ENCODE data around the gene CNTN2. TPM values are rescaled to one million over a fixed set of nuclear protein-coding genes. Genes with fewer than 3 reads are reported as not detected.

The CNTN2 gene
- total RNA-seq, 1 donor from 2014 or later, result 0.29 TPM

- H3K9me3 Mint-ChIP-seq, result no peaks in the 10 kb centered on the region
- H3K27me3 Mint-ChIP-seq (ENCODE audit: low read depth), result peaks cover 27% of the 10 kb centered on the region
- H3K4me1 Mint-ChIP-seq, result peaks cover 28% of the 10 kb centered on the region
- no peak overlapping the region for H3K4me3 Mint-ChIP-seq
- no peaks in the 10 kb centered on the region for H3K36me3 Mint-ChIP-seq
- TF ChIP-seq, protein P1, sequence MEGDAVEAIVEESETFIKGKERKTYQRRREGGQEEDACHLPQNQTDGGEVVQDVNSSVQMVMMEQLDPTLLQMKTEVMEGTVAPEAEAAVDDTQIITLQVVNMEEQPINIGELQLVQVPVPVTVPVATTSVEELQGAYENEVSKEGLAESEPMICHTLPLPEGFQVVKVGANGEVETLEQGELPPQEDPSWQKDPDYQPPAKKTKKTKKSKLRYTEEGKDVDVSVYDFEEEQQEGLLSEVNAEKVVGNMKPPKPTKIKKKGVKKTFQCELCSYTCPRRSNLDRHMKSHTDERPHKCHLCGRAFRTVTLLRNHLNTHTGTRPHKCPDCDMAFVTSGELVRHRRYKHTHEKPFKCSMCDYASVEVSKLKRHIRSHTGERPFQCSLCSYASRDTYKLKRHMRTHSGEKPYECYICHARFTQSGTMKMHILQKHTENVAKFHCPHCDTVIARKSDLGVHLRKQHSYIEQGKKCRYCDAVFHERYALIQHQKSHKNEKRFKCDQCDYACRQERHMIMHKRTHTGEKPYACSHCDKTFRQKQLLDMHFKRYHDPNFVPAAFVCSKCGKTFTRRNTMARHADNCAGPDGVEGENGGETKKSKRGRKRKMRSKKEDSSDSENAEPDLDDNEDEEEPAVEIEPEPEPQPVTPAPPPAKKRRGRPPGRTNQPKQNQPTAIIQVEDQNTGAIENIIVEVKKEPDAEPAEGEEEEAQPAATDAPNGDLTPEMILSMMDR (IDR thresholded peaks at IDR 0.05; ENCODE audit: unreplicated experiment), result no peak
- H3K27ac Mint-ChIP-seq, result no peak overlapping the region
- no peak for DNase-seq (ENCODE audit: low spot score in 2 of 2, unreplicated experiment in 2 of 2)
These were observed 26.9 kb upstream of the CNTN2 start for GRCh38 chr1:205016075-205016474.

DNA sequence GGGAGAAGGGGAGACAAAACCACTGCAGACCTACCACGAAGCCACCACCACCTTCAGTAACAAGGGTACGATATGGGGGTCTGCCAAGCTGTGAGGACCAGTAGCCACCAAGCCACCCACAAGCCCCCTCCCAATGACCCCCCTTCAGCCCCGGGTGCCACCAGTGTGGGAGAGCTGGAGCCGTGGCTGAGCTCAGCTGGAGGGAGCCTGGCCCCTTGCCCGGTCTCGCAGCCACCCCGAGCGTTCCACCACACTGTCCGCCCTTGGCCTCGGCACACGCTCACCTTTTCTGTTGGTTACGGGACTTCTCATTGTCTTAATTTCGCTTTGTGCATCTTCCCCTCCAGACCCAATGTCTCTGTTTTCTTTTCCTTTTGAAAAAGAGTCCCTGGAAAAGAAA, 26.4 kb upstream of the CNTN2 start:
- no peak overlapping the region for H3K27ac Mint-ChIP-seq
- TF ChIP-seq, protein P1 (IDR thresholded peaks at IDR 0.05; ENCODE audit: unreplicated experiment), result no peak
- no peaks in the 10 kb centered on the region for H3K36me3 Mint-ChIP-seq
- H3K4me1 Mint-ChIP-seq, result peaks cover 28% of the 10 kb centered on the region
- no peak overlapping the region for H3K4me3 Mint-ChIP-seq
- peaks cover 28% of the 10 kb centered on the region for H3K27me3 Mint-ChIP-seq (ENCODE audit: low read depth)
- no peak for DNase-seq (ENCODE audit: low spot score in 2 of 2, unreplicated experiment in 2 of 2)
- no peaks in the 10 kb centered on the region for H3K9me3 Mint-ChIP-seq

DNA sequence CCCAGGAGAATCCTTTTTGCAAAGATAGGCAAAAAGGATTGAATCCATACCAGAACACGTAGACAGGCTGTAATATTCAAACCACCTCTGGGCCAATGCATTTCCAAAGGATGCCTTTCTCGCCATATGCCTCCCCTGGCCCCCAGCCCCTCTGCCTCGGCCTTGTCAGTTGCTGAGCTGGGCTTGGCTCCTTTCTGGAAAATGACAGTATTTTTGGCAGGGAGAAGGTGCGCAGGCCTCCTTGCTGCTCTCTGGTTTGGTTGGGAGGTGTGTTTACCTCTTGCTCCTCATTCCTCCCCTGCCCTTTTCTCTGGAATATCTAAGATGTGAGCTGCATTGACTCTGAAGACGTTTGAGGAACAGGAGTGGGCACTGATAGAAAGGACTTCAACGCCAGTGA, 26.0 kb upstream of the CNTN2 start:
- DNase-seq (ENCODE audit: low spot score in 2 of 2, unreplicated experiment in 2 of 2), result no peak
- Mint-ChIP-seq H3K4me3 (no peak overlapping the region), H3K9me3 (no peaks in the 10 kb centered on the region), H3K4me1 (peaks cover 27% of the 10 kb centered on the region), H3K27me3 (ENCODE audit: low read depth) (peaks cover 31% of the 10 kb centered on the region), H3K36me3 (no peaks in the 10 kb centered on the region), H3K27ac (no peak overlapping the region)
- TF ChIP-seq, protein P1 (IDR thresholded peaks at IDR 0.05; ENCODE audit: unreplicated experiment), result no peak

GRCh38 chr1:205017766-205018165, 25.2 kb upstream of the CNTN2 start:
- peaks cover 33% of the 10 kb centered on the region for H3K27me3 Mint-ChIP-seq (ENCODE audit: low read depth)
- peaks cover 22% of the 10 kb centered on the region for H3K4me1 Mint-ChIP-seq
- no peaks in the 10 kb centered on the region for H3K9me3 Mint-ChIP-seq
- no peak overlapping the region for H3K4me3 Mint-ChIP-seq
- DNase-seq (ENCODE audit: low spot score in 2 of 2, unreplicated experiment in 2 of 2), result no peak
- TF ChIP-seq, protein P1 (IDR thresholded peaks at IDR 0.05; ENCODE audit: unreplicated experiment), result no peak
- H3K36me3 Mint-ChIP-seq, result no peaks in the 10 kb centered on the region
- H3K27ac Mint-ChIP-seq, result no peak overlapping the region

- H3K27ac Mint-ChIP-seq, result no peak overlapping the region
- no peak overlapping the region for H3K4me3 Mint-ChIP-seq
- DNase-seq (ENCODE audit: low spot score in 2 of 2, unreplicated experiment in 2 of 2), result no peak
- H3K9me3 Mint-ChIP-seq, result no peaks in the 10 kb centered on the region
- H3K27me3 Mint-ChIP-seq (ENCODE audit: low read depth), result peaks cover 36% of the 10 kb centered on the region
- H3K4me1 Mint-ChIP-seq, result peaks cover 16% of the 10 kb centered on the region
- no peaks in the 10 kb centered on the region for H3K36me3 Mint-ChIP-seq
- TF ChIP-seq, protein P1 (IDR thresholded peaks at IDR 0.05; ENCODE audit: unreplicated experiment), result no peak
These were observed 24.6 kb upstream of the CNTN2 start for GRCh38 chr1:205018381-205018780.

DNA sequence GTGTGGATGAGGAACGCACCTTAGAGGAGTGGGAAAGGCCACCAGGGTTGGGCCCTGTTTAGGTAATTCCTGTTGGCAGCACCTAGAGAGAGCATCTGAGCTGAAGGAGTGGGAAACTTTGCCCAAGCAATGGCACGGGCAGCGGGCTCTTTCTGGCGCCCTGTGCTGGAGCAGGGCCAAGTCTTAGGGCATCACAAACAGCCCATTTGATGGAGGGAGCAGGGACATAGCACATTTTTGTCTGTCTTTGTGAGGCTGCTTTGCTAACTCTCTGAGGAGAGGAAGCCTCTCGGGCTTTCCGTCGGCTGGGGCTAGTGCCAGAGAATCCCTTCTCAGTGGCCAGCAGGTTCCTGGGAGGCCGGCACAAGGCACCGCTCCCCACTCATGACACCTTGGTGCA, 22.5 kb upstream of the CNTN2 start:
- TF ChIP-seq, protein P1 (IDR thresholded peaks at IDR 0.05; ENCODE audit: unreplicated experiment), result no peak
- H3K4me1 Mint-ChIP-seq, result no peaks in the 10 kb centered on the region
- H3K9me3 Mint-ChIP-seq, result no peaks in the 10 kb centered on the region
- no peak for DNase-seq (ENCODE audit: low spot score in 2 of 2, unreplicated experiment in 2 of 2)
- H3K27me3 Mint-ChIP-seq (ENCODE audit: low read depth), result peaks cover 38% of the 10 kb centered on the region
- no peaks in the 10 kb centered on the region for H3K36me3 Mint-ChIP-seq
- no peak overlapping the region for H3K27ac Mint-ChIP-seq
- no peak overlapping the region for H3K4me3 Mint-ChIP-seq

Data from mesothelial cell of epicardium (in vitro differentiated cells).